Sigmoid colon (tissue), 4 donors: ENCODE measurements around the gene STXBP5.

Experiments
- EP300 ChIP-seq, 4 donors: sonication (generic); formaldehyde crosslinking; IDR thresholded peaks; one replicate each; pipeline ENCODE4 v1.6.1; 2017; ENCODE audit warnings: antibody characterized with exemption in 4 of 4
- POLR2A ChIP-seq, 2 donors: fragments of 450-650 bp; IDR thresholded peaks; one replicate each; pipeline ENCODE4 v1.6.1; 2016; ENCODE audit warnings: antibody characterized with exemption in 2 of 2, mild to moderate bottlenecking in 2 of 2, moderate library complexity in 2 of 2
- POLR2AphosphoS5 ChIP-seq, 4 donors: sonication (generic); formaldehyde crosslinking; IDR thresholded peaks; one replicate each; pipeline ENCODE4 v1.6.1; 2017; ENCODE audit warnings: antibody characterized with exemption in 4 of 4
- TF ChIP-seq, protein P1 (sequence below), 4 experiments: fragments of 450-650 bp in 3 of 4; fragments of 200-600 bp in 1 of 4; IDR thresholded peaks; one replicate each; pipeline ENCODE4 v1.5.1; 2016 to 2019; ENCODE audit warnings: antibody characterized with exemption in 4 of 4, mild to moderate bottlenecking in 3 of 4, moderate library complexity in 2 of 4

DNA sequence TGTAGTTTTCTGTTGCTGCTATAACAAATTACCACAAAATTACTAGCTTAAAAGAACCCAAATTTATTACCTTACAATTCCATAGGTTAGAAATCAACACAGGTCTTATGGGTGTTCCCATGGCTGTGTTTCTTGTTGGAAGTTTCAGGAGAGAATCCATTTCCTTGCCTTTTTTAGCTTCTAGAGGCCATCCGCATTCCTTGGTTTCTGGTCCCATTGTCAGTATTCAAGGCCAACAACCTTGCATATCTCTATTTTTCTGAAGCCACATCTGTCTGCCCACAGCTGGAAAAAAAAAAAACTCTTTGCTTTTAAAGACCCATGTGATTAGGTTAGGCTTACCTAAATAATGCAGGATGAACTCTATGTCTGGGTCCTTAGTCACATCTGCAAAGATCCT lies 174.6 kb downstream of the STXBP5 start:
- TF ChIP-seq, protein P1, sequence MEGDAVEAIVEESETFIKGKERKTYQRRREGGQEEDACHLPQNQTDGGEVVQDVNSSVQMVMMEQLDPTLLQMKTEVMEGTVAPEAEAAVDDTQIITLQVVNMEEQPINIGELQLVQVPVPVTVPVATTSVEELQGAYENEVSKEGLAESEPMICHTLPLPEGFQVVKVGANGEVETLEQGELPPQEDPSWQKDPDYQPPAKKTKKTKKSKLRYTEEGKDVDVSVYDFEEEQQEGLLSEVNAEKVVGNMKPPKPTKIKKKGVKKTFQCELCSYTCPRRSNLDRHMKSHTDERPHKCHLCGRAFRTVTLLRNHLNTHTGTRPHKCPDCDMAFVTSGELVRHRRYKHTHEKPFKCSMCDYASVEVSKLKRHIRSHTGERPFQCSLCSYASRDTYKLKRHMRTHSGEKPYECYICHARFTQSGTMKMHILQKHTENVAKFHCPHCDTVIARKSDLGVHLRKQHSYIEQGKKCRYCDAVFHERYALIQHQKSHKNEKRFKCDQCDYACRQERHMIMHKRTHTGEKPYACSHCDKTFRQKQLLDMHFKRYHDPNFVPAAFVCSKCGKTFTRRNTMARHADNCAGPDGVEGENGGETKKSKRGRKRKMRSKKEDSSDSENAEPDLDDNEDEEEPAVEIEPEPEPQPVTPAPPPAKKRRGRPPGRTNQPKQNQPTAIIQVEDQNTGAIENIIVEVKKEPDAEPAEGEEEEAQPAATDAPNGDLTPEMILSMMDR (IDR thresholded peaks at IDR 0.05) = no peak
- TF ChIP-seq POLR2A (IDR thresholded peaks at IDR 0.05) (no peak), EP300 (IDR thresholded peaks at IDR 0.05) (no peak), POLR2AphosphoS5 (IDR thresholded peaks at IDR 0.05) (no peak)
